ENCODE results near the gene QRFP.

Gene QRFP

DNA sequence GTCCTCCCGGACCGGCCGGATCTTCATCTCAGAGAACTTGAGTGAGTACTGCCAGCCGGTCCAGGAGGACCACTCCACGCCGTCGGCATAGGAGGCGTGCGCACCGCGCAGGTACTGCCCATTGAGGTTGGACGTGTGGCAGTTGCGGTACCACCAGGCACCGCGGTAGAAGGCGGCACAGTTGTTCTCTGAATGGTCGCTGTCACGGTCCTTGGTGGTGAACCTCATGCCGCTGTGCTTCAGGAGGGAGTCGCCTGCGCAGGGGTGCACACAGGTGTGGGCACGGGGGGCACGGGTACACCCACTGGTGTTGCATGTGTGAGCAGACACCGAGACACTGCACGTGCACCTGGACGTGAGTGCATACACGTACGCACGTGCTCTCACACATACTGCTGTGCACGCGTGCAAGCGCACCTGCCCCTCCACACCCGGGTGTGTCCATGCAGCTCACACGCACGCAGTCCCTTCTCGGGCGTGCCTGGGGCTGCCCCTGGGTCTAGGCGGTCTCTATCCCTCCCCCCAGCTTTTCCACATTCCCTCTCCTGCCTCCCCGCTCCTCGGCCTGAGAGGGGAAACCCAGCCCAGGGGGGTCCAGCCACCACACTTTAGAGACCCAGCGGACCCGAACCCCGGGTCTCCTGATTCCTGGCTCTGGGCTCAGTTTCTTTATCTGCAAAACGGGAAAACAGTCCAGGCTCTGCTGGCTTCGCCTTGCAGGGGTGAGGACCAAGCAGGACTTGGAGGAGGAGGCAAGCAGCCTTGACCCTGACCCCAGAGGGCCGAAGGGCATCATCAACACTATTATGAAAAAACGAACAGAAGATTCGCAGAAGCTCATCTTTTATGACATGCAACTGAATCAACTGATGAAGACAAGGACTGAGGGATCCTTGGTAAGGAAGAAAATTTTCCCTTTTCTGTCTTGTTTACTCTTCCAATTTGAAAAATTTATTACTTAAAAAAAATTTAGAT is 7.7 kb upstream of the QRFP start:
- DNase-seq, result no peak

DNA sequence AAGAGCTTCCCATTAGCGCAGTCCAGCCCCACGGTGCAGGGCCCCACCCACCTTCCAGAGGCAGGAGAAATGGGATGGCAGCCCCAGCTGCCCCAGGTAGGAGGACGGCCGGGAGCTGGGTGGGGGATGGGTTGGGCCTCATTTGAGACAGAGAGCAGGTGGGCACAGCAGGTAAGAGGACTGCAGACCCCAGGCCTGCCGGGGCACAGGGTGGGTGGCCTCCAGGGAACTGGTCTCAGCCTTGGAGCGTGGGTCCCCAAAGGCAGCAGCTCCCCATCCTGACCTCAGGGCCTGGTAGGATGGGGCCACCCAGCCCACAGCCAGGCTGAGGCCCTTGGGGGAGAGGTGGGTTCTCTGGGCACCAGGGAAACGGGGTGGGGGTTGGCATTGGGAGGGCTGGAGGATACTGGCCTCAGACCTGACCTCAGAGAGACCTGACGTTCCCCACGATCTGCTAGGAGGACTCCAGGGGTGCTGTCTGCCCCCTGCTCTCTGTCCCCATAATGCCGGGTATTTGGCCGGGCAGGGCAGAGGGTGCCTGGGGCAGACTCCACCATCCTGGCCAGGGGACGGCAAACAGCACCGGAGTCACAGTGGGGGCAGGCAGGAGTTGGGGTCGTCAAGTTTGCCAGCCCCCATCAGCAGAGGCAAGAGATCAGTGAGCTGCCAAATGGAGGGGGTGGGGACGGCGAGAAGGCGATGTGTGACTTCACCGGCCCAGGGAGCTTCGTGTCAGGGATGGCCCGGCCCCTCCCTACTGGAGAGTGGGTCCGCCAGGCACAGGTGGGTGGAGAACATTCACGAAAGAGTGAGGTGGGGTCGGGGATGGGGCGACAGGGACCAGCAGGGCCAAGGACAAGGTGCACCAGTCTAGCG is 6.8 kb upstream of the QRFP start:
- DNase-seq, result no peak

DNA sequence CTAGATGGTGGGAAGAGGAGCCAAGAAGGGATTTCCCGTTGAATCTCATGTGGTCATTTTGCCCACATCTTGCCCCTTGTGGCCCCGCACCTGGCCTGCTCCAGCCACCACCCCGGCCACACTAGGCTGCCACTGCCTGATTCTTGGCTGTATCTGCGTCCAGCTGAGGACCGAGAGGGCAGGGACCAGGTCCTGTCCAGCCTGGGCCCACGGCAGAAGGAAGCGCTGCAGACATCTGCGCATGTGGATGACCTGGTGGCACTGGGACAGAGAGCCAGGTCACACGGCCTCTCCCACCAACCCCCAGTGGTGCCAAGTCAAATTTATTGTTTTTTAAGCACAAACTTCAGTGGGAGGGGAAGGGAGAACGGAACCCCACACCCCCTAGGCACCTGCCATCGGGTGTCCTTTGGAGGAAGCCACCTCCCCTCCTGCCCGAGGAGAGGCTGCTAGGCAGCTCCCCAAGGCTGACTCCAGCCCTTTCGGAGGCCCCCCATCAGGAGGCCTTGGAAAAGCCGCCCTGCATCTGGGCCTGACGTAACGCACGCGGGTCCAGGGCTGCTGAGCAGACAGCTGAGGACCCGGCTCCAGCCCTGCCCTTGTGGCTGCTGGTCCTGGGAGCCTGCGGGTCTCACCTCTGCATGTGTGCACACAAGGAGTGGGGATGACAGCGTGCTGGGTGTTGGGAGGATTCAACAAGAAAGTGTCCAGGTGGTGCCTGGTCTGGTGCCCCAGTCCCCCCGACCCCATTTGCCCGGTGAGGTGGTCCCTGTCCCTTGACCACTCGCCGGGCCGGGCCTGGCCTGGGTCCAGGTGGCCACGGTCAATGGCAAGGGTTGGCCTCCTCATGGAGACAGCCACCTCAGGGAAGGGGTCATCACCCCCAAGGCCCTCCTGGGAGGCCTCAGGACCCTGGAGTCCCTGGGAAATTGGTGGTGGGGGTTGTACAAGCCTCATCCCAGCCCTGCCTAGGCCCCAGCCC is 5.9 kb upstream of the QRFP start:
- no peak for DNase-seq

DNA sequence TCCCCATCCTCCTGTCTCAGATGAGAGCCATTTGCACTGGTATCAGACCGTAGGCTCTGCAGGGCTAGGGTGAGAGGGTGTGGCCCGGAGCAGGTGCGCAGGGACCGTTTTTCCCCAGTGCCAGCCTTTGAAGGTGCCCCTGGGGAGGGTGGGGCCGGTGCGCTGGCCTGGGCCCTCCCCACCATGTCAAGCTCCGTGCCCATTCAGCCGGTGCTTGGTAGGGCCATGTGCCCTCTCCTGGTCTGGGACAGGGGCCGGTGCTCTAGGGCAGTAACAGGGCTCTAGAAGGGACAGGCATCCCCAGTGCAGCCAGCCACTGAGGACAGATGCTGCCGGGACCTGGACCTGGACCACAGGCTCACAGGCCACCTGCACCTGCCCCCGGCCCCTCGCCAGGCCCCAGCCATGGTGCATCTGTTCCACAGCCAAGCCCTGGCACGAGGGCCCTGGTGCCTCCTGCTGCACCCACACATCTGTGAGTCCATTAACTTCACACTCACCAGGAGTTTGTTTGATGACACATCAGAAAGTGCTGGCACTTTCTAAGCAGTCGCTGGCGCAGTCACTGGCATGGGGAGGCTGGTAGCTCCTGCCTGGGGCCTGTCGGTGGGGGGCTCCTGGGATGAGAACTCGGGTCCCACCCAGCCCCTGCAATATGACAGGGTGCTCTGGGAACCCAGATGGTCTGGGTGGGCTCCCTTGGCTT is 5.0 kb upstream of the QRFP start:
- DNase-seq, result no peak

DNA sequence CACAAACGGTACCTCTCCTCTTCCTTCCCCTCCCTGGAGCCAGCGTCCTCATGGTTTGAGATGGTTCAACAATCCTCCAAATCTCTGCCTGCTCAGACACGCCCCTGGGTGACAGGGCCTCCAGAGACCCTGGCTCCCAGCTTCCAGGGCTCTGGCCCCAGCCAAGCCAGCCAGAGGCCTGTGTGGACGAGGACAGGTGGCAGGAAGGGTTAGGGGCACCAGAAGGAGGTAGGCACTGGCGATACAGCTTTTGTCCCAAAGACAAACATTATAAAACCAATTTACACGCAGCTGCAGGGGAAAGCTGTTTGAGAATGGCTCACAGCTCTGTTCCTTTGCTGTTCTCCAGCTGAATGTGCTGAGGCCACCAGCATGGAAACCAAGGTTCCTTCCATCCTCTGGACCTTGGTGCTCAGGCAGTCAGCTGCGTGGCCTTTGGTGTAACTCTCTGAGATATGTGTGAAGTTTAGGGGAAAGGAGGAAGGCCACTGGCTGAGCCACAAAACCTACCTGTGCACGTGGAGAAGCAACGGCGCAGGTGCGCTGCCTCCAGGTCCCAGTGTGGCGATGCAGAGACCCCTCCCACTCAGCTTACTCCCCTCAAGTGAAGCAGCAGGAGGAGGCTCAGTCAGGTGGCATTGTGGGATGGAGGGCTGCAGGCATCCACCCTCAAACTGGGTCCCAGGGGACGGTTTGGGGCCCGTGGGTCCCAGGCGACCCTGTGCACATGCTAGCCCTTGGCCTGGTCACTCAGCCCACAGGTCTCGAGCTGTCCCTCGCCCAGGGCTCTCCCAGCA is 4.3 kb upstream of the QRFP start:
- DNase-seq, result no peak

DNA sequence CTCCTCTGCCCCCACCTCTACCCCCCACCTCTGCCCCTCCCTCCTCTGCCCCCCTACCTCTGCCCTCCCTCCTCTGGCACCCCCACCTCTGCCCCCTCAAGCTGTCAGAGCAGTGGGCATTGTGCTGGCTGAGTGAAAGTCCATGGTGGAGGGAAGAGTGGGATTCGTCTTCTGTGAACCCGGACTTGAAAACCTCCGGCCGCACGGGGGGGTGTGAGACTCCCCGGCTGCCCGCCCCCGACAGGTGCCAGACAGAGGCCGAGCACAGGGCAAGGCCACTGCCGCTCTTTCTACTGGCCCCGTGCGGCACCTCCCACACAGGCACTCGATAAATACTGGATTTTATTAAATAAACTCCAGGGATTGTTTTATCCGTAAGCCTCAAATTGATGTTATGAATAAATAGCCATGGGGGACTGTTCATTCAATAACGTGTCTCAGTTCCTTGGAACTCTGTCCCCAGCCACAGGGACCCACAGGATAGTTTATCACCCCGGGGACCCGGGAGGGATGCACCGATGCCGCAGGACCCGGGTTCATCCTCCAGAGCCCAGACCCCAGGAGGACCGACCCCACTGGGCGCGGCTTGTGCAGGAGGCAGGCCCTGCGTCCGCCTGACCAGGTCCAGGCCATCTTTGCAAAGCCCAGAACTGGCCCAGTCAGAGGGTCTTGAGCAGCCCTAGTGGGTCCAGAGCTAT is 2.6 kb upstream of the QRFP start:
- DNase-seq, result no peak

DNA sequence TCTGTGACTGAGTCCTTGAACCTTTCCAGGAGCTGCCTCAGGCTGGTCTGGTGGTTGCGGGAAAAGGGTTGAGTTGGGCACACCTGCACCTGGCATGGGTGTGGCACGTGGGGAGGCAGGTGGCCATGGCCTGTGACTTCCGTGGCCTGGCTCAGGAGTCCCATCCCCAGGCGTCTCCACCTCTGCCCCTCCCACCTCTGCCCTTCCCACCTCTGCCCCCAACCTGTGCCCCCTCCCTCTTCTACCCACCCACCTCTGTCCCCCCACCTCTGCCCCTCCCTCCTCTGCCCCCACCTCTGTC is 1.9 kb upstream of the QRFP start:
- DNase-seq, result no peak

DNA sequence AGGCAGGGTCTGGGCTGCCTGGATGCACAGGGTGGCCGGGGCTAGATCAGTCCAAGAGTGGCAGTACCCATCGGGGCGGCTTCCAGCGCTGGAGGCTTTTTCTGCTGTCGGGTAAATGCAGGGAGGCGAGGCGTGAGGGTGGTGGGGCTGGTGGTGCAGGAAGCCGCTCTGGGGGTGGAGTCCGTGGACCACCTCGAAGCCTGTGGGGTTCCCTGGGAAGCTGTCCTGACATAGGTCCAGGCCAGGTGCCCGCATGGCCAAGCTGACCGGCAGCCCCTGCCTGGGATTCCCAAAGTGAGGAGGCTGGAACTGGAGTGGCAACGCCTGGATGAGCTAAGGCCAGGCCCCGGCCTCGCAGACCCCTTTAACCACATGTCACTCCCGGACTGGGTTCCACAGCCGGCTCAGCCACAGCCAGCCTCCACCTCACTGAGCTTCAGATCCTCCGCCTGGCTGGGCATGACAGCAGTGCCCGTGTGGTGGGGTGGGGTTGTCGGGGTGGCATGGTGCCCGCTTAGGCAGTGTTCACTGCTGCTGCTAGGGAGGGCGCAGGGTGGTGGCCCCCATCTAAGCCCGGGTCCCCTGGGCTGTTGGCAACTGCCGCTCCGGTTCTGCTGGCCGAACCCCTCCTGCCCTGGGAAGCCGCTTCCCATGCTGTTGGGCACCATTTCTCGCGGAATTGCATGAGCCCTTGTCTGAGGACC is 1.4 kb upstream of the QRFP start:
- DNase-seq, result no peak

DNA sequence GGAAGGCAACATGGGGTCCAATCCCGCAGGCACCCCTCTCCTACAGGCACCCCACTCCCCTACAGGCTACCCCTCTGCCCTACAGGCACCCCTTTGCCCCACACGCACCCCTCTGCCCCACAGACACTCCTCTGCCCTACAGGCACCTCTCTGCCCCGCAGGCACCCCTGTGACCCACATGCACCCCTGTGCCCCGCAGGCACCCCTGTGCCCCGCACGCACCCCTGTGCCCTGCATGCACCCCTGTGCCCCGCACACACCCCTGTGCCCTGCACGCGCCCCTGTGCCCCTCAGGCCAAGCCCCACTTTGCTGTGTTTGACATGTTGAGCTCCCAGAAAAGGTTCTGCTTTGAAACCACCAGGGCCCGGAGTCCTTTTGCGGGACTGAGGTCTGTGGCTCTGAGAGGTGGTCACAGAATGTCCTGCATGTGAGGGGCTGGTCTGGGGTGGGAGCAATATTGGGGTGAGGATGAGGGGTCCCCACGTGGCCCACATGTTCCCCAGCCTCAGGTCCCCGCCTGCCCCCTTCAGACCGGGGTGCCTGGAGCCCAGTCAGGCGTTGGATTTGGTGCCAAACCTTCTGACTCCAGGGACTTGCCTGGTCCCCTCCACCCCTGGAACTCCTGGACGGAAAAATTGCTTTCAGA is 616 bp upstream of the QRFP start:
- DNase-seq, result no peak

DNA sequence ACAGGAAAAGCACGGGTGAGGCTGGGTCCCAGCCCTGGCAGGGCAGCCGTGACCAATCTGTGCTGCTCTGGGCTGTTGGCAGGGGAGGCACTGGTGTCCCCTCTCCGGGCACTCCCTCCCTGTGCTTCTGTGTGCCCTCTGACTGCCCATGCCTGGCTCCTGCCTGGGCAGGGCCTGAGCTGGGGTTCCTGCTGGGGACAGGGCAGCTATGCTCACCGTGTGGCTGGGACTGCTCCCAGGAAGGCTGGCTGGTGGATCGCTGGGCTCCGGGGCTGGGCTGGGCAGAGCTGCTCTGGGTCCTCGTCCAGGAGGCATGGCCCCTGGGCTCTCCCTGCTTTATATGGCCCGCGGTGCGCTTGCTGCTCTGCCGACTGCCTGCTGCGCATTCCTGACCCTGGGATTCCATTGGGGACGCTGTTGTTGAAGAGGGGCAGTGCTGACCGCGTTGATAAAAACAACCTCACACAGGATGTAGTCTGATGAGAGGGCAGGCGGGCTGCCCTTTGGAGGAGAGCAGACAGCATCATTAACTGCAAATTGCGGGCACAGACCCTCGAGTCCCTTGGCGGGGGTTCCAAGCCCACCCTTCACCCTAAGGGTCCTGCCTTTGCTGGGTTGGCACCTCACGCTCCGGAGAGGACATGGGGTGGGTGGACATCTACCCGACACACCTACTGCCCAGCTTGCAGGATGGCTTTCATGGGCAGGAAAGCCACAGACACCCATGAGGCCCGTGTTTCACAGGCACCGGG is 955 bp downstream of the QRFP start:
- no peak for DNase-seq

DNA sequence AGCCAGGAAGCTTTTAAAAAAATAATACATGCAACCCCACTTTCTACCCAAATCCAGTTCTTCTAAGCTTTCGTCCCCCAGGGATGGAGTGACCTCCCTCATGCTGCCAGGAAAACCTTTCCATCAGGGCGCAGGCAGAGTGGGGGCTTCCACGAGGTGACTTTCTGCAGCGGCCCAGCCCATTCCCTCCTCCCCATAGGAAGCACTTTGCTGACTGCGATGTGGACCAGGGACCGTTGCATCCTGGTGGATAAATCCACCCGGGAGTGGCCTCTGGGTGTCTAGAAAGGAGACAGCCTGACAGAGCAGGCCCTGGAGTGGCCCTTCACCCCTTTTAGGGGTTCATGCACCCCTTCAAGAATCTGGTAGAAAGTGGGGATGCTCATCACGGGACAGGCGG is 1.6 kb downstream of the QRFP start:
- no peak for DNase-seq

DNA sequence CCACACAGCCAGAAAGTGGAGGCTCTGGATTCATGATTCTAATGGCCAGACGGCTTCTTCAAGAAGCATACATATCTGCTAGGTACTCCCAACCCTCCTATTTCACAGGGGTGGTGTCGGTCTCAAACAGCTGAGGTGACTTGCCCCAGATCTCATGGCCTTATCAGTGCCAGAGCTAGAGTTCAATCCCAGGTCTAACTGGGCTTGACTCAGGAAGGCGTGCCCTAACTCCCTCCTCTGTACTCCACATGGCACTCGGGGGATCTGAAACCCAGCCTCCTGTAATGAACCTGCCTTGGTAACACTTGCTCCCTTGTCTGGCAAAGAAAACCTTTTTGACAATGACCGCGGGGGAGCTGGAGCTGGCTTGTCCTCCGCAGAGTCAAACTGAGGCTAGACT is 2.1 kb downstream of the QRFP start:
- DNase-seq, result no peak

DNA sequence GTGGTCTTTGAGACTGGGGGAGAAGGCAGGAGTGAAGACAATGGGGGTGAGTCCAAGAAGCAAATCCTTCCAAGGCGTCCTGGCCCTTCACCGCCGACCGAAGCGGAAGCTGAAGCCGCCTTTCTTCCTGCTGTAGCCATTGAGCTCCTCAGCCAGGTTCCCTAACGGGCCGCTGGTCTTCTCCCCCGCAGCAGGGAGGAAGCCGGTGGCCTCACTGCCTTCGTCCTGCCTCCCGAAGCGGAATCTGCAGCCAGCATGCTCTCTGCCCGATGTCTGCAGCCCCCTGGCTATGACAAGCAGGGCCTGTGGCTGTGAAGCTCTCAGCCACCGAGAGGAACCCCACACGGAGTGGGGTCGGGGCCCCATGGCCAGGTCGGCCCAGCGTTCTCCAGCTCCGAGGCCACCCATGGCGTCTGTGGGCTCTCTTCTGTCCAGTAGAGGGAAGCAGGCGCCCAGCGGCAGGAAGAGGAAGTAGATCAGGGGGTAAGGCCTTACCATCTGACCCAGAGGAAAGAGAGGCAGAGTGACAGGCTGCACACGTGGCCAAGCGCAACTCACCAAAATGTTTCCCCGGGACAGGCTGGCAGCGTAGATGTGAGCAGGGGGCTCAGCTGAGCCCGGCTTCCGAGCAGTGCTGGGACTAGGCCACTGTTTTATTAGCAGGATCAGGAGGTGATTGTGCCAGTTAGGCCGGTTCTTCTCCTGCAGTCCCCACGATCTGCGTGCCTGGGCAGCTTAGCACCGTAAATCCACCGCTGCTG is 3.1 kb downstream of the QRFP start:
- peak; percentile 64 for DNase-seq

DNA sequence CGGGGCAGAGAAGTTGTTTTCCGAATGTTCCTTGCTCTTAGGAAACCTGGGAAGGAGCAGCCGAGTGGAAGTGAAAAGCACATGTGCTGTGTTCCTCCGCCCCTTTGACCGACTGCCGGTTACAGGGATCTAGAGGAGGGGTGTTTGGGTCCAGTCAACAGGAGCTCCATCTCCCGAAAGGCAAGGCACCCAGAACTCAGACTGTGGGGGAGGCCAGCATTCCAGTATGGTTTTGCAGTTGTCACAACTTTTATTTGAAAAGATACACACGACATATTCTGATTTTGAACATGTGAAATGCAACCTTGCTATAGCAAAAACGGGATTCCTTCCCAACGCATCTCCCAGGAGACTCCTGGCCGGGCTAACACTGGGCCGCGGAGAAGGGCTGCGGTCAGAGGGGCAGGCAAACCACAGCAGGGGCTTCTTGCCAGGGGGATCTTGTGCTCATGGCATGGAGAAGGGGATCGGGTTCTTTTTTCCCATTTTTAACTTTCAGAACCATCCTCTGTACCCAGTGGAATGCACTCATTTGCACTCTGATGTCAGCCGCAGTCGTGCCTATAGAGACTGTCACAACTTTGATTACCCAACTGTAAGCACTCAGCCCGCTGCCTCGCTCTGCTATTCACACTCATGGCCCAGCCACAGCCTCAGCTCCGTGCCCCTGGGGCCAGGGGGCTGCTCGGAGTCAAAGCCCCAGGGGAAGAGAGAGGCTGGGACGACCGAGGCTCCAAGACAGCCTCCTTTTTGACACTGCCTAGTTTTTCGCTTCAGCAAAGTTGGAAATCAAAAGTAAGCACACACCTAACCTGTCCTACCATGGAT is 3.9 kb downstream of the QRFP start:
- no peak for DNase-seq

DNA sequence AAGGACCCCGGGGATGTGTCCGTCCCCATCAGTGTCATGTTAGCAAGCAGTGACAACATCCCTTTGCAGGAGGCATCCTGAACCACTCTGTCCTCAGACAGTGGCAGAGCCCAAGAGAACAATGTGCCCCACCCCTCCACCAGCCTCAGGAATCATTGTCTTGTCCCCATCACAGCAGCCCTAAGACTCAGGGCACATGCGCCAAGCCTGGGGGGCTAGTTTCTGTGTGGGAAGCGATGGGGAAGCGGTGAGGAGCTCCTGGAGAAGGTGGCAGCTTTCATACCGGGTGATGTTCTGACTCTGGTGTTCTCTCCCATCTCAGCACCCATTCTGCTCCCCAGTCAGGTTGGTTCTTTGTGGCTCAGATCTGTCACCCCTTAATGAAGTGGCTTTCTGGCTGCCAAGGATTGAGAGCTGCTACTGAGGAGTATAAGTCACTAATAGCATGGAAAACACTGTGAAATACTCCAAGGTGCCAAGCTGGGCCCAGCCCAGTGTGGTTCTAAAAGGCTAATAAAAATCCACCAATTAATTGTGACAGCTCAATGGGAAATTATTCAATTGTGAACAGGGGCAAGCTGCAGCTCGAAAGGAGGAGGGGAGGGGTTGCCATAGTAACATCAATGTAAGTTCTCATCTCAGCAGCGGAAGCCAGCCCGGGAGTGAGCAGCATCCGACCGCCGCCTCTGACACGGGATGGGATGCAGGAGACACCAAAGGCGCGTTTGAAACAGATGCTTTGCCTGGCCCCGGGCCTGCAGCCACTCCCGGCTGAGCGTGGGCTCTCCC is 4.7 kb downstream of the QRFP start:
- DNase-seq, result no peak

Data from CD4-positive, alpha-beta T cell treated with Interleukin-15 for 1 hour (primary cell).